Measurements from ENCODE around the gene RELN.

RELN gene

DNA sequence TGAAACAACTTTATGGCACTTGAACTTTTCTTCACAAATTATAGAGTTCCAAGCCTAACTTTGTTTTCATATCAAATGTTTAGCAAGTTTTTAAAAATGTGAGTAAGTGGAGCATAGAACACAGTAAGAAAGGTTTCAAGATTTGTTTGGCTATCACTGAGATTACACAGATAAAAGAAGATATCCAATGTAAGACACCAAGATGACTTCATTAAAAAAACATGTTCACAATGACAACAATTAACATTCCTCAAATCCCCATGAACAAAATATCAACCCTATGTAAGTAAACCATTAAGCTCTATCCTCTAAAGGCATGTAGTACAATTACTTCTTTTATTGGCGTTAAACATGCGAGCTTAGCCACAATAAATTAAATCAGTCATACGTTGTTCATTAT lies 129.7 kb downstream of the RELN start:
- no peak overlapping the region for H3K4me3 ChIP-seq (ENCODE audit: low read depth, low read length)
- DNase-seq (ENCODE audit: low read depth) = no peak
- TF ChIP-seq, protein P1, sequence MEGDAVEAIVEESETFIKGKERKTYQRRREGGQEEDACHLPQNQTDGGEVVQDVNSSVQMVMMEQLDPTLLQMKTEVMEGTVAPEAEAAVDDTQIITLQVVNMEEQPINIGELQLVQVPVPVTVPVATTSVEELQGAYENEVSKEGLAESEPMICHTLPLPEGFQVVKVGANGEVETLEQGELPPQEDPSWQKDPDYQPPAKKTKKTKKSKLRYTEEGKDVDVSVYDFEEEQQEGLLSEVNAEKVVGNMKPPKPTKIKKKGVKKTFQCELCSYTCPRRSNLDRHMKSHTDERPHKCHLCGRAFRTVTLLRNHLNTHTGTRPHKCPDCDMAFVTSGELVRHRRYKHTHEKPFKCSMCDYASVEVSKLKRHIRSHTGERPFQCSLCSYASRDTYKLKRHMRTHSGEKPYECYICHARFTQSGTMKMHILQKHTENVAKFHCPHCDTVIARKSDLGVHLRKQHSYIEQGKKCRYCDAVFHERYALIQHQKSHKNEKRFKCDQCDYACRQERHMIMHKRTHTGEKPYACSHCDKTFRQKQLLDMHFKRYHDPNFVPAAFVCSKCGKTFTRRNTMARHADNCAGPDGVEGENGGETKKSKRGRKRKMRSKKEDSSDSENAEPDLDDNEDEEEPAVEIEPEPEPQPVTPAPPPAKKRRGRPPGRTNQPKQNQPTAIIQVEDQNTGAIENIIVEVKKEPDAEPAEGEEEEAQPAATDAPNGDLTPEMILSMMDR (IDR thresholded peaks at IDR 0.05; ENCODE audit: low read depth, low read length) = no peak
- TF ChIP-seq, protein P2, sequence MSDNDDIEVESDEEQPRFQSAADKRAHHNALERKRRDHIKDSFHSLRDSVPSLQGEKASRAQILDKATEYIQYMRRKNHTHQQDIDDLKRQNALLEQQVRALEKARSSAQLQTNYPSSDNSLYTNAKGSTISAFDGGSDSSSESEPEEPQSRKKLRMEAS (IDR thresholded peaks at IDR 0.05; ENCODE audit: low read depth, low read length) = no peak
- TF ChIP-seq MYC (IDR thresholded peaks at IDR 0.05; ENCODE audit: low read depth, low read length) (no peak), POLR2A (IDR thresholded peaks at IDR 0.05; ENCODE audit: extremely low read depth, insufficient read length) (no peak)

DNA sequence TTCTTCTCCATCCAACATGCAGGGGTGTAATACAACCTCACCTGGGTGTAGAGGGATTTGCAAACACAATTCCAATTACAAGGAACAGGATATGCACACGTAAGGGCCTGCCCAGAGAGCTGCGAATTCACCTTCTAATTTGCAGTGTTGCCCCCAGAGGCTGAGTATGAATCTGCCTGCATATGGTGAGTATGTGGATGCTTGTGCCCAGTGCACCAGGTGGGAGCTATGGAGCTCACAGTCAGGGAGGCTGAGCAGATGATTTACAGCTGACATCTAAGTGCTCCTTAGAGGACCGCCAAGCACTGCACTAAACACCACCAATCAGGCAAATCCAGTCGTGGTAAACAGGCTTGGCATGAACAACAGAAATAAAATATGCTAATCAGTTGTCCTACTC lies 132.0 kb downstream of the RELN start:
- TF ChIP-seq POLR2A (IDR thresholded peaks at IDR 0.05; ENCODE audit: extremely low read depth, insufficient read length) (no peak), MYC (IDR thresholded peaks at IDR 0.05; ENCODE audit: low read depth, low read length) (no peak)
- TF ChIP-seq, protein P2 (IDR thresholded peaks at IDR 0.05; ENCODE audit: low read depth, low read length) = no peak
- TF ChIP-seq, protein P1 (IDR thresholded peaks at IDR 0.05; ENCODE audit: low read depth, low read length) = no peak
- no peak overlapping the region for H3K4me3 ChIP-seq (ENCODE audit: low read depth, low read length)
- no peak for DNase-seq (ENCODE audit: low read depth)

DNA sequence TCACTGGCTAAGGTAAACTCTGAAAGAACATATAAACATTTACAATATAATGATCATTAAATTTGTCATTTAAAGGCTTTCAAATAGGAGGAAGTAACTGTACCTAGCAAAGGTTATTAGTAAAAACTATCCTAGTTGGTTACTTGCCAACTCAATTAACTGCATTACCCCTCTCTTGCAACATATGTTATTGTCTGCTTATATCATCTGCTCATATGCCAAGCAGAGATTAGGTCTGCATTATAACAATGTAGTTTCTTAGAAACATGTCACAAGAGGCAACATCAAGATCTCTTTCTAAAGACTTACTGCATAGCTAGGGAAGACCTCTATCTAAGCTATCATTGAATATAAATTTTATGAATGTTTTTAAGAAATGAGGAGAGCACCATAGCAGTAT lies 132.5 kb downstream of the RELN start:
- TF ChIP-seq, protein P1 (IDR thresholded peaks at IDR 0.05; ENCODE audit: low read depth, low read length) = no peak
- TF ChIP-seq POLR2A (IDR thresholded peaks at IDR 0.05; ENCODE audit: extremely low read depth, insufficient read length) = no peak
- TF ChIP-seq, protein P2 (IDR thresholded peaks at IDR 0.05; ENCODE audit: low read depth, low read length) = no peak
- no peak for TF ChIP-seq MYC (IDR thresholded peaks at IDR 0.05; ENCODE audit: low read depth, low read length)
- no peak overlapping the region for H3K4me3 ChIP-seq (ENCODE audit: low read depth, low read length)
- no peak for DNase-seq (ENCODE audit: low read depth)

DNA sequence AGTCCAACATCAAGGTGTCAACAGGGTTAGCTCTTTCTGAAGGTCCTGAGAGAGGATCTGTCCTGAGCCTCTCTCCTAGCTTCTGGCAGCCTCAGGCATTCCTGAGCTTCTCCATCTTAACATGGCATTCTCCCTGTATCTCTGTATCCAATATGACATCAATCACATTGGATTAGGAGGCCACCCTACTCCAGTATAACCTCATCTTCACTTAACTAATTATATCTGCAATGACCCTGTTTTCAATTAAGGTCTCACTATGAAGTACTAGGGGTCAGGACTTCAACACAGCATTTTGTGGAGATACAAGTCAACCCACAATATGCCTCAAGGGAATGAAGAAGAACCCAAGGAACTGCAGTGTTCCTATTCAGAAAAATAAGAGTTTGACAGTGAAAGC lies 133.8 kb downstream of the RELN start:
- no peak overlapping the region for H3K4me3 ChIP-seq (ENCODE audit: low read depth, low read length)
- no peak for DNase-seq (ENCODE audit: low read depth)
- TF ChIP-seq, protein P1 (IDR thresholded peaks at IDR 0.05; ENCODE audit: low read depth, low read length) = no peak
- TF ChIP-seq MYC (IDR thresholded peaks at IDR 0.05; ENCODE audit: low read depth, low read length) = no peak
- TF ChIP-seq, protein P2 (IDR thresholded peaks at IDR 0.05; ENCODE audit: low read depth, low read length) = no peak
- TF ChIP-seq POLR2A (IDR thresholded peaks at IDR 0.05; ENCODE audit: extremely low read depth, insufficient read length) = no peak

DNA sequence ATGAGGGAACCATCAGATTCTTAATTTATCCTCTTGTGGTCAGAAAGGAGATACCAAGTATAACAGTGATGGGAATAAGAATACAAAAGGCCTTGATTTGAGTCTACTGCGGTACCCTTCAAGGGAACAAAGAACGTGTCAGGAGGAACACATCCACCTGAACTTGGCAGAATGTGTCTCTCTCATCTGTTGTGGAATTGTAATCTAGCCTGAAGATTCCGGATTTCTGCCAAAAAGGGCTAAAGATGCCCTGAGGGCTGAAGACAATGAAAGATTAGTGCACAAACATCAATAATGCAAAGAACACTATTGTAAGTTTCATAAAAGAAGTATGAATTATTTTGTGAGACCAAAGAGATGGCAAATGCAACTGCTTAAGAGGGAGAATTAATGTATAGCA lies 134.8 kb downstream of the RELN start:
- TF ChIP-seq, protein P1 (IDR thresholded peaks at IDR 0.05; ENCODE audit: low read depth, low read length) = no peak

DNA sequence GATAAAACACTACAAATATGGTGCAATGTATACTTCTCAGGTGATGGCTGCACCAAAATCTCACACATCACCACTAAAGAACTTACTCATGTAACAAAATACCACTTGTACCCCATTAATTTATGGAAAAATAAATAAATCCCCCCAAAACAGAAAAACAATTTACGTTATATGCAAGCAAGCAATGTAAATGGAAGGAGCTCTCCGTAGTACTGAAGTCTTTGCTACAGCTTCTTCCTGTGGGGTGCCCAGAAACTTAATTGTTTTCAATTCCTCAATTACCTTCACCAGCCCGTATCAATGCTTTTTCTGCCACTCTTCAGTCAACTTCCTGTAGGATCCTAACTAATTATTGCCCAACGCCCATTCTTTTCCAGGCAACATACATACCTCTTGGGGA lies 138.1 kb downstream of the RELN start:
- H3K4me3 ChIP-seq (ENCODE audit: low read depth, low read length) = no peak overlapping the region
- TF ChIP-seq POLR2A (IDR thresholded peaks at IDR 0.05; ENCODE audit: extremely low read depth, insufficient read length) = no peak
- TF ChIP-seq MYC (IDR thresholded peaks at IDR 0.05; ENCODE audit: low read depth, low read length) = no peak
- TF ChIP-seq, protein P2 (IDR thresholded peaks at IDR 0.05; ENCODE audit: low read depth, low read length) = no peak
- TF ChIP-seq, protein P1 (IDR thresholded peaks at IDR 0.05; ENCODE audit: low read depth, low read length) = no peak
- DNase-seq (ENCODE audit: low read depth) = peak; percentile 44

More for the DNA sequence above, 134.8 kb downstream of the RELN start:
- DNase-seq (ENCODE audit: low read depth) = no peak
- no peak overlapping the region for H3K4me3 ChIP-seq (ENCODE audit: low read depth, low read length)
